GM12878 (cell line): ENCODE data around the gene BBS12. TPM values are rescaled to one million over a fixed set of nuclear protein-coding genes. Genes with fewer than 3 reads are reported as not detected.

Experiments used
- ATAC-seq: fragments of 200-7000 bp; cut with Tn5 transposase; 3 replicates; pipeline ENCODE4 v1.9.1; 2020; ENCODE audit warnings: mild to moderate bottlenecking, moderate library complexity
- BruUV-seq: library from RNA; stranded (reverse); fragments of 400-500 nt; replicated peaks from 2 replicates; lab custom pipeline; 2021; lab: Mats Ljungman, UMichigan
- CTCF ChIA-PET: fragments of 300-600 bp; sonication (Branson Sonifier 250); formaldehyde crosslinking; extraction: SDS; loops from one replicate; lab custom pipeline; 2021; ENCODE audit warnings: inconsistent platforms; lab: Yijun Ruan, JAX
- POLR2A ChIA-PET: fragments of 350-600 bp; formaldehyde crosslinking; extraction: SDS; loops from one replicate; lab custom pipeline; 2021; ENCODE audit warnings: inconsistent platforms; lab: Charles Lee
- RAD21 ChIA-PET: fragments of 300-600 bp; sonication (Branson Sonifier 250); formaldehyde crosslinking; loops from one replicate; lab custom pipeline; 2023; ENCODE audit warnings: antibody characterized with exemption; ENCODE audit not compliant: unreplicated experiment; lab: Charles Lee
- SMC1A ChIA-PET: fragments of 300-600 bp; sonication (Branson Sonifier 250); formaldehyde crosslinking; loops from one replicate; lab custom pipeline; 2023; ENCODE audit not compliant: unreplicated experiment, uncharacterized antibody; lab: Charles Lee
- DNase-seq: peaks from one replicate; pipeline ENCODE4 v3.0.0-alpha.2; 2011; ENCODE audit warnings: low read depth, low spot score
- FAIRE-seq: peaks from 3 replicates; lab custom pipeline; 2011; peaks lifted over from hg19 to GRCh38; lab: Jason Lieb, UNC
- H2AFZ ChIP-seq: 2 replicates; pipeline ENCODE4 v1.6.0; 2011; ENCODE audit warnings: low read depth, low read length, control low read depth; ENCODE audit not compliant: control insufficient read depth
- H3K27ac ChIP-seq: 2 replicates; pipeline ENCODE4 v1.5.1; 2011; ENCODE audit warnings: control low read depth; ENCODE audit not compliant: control insufficient read depth, insufficient read depth
- H3K27me3 ChIP-seq, 2 experiments: replicated peaks in 1 of 2; 2 replicates each; pipeline versions ENCODE4 v1.6.0 to v1.6.1; 2011; ENCODE audit warnings: low read length in 1 of 2; ENCODE audit not compliant: control insufficient read depth in 2 of 2, insufficient read depth in 2 of 2
- H3K36me3 ChIP-seq, 2 experiments: 2 replicates each; pipeline ENCODE4 v1.5.1; 2011; ENCODE audit warnings: low read length in 1 of 2; ENCODE audit not compliant: control insufficient read depth in 2 of 2, insufficient read depth in 2 of 2
- H3K4me1 ChIP-seq: 2 replicates; pipeline ENCODE4 v1.6.1; 2011; ENCODE audit warnings: mild to moderate bottlenecking, low read length, moderate library complexity, mixed read lengths; ENCODE audit not compliant: control insufficient read depth, insufficient read depth
- H3K4me2 ChIP-seq: 2 replicates; pipeline ENCODE4 v1.6.0; 2011; ENCODE audit warnings: control low read depth; ENCODE audit not compliant: control insufficient read depth, insufficient read depth
- H3K4me3 ChIP-seq: fragments of 200-600 bp; sonication (generic); 2 replicates; pipeline ENCODE4 v1.5.1; 2016
- H3K79me2 ChIP-seq: 2 replicates; pipeline ENCODE4 v1.6.0; 2011; ENCODE audit warnings: low read length; ENCODE audit not compliant: control insufficient read depth, insufficient read depth
- H3K9ac ChIP-seq: 2 replicates; pipeline ENCODE4 v1.8.0; 2011; ENCODE audit warnings: low read length, control low read depth, mixed read lengths; ENCODE audit not compliant: control insufficient read depth, insufficient read depth
- H3K9me3 ChIP-seq: replicated peaks from 3 replicates; pipeline ENCODE4 v1.5.1; 2011; ENCODE audit warnings: mild to moderate bottlenecking, low read length; ENCODE audit not compliant: control insufficient read depth, insufficient read depth
- H4K20me1 ChIP-seq: 2 replicates; pipeline ENCODE4 v1.6.0; 2011; ENCODE audit not compliant: control insufficient read depth, insufficient read depth
- HDAC2 ChIP-seq: fragments of 200-600 bp; sonication (generic); IDR thresholded peaks from 2 replicates; pipeline ENCODE4 v1.6.1; 2017
- NFIC ChIP-seq: IDR thresholded peaks from 2 replicates; pipeline ENCODE4 v1.6.1; 2012; ENCODE audit warnings: low read depth, mild to moderate bottlenecking, inconsistent platforms, low read length, moderate library complexity
- NFXL1 ChIP-seq: fragments of 450-650 bp; IDR thresholded peaks from 2 replicates; pipeline ENCODE4 v1.6.1; 2017; ENCODE audit warnings: antibody characterized with exemption, mild to moderate bottlenecking, borderline replicate concordance
- RELB ChIP-seq: fragments of 450-650 bp; IDR thresholded peaks from 2 replicates; pipeline ENCODE4 v1.6.1; 2017; ENCODE audit warnings: low read depth, mild to moderate bottlenecking, moderate library complexity
- in situ Hi-C: fragments of 300-500 bp; cut with MboI; formaldehyde crosslinking; loops from 9 replicates; pipeline ENCODE4 v1.14.3; 2018; ENCODE audit warnings: mixed read lengths
- intact Hi-C: fragments of 100-400 bp; cut with micrococcal nuclease; formaldehyde crosslinking; loops from one replicate; pipeline ENCODE4 v1.14.2; 2022; ENCODE audit not compliant: unreplicated experiment
- polyA plus RNA-seq, 11 experiments: library from polyadenylated mRNA; depleted of rRNA in 4 of 11; unstranded in 6 of 11; stranded (reverse) in 5 of 11; fragments of >200 nt; fragmentation: Nextera tagmentation in 4 of 11; fragmentation: Illumina TruSeq in 1 of 11; extraction: Ambion mirVana in 4 of 11; extraction: Trizol in 1 of 11; gene quantifications; 1 replicate in 1 of 11; 2 replicates in 10 of 11; pipeline versions ENCODE4 v1.2.1 to v1.2.3, GENCODE V29; 2011 to 2016; ENCODE audit warnings: inconsistent platforms in 2 of 11, missing spikeins in 2 of 11, low read depth in 1 of 11
- total RNA-seq, 4 experiments: library from RNA; depleted of rRNA in 3 of 4; stranded (reverse); fragments of >200 nt in 3 of 4; fragmentation: Illumina TruSeq in 1 of 4; extraction: Trizol in 1 of 4; gene quantifications; 2 replicates each; pipeline versions ENCODE4 v1.2.1 to v1.2.3, GENCODE V29; 2013 to 2021

Gene BBS12
- total and polyA plus RNA-seq, 10 of the 15 experiments (the other 5 are each of a cell fraction or from before 2014, with no cell fraction given), result 0.15 to 0.63 (median 0.42) TPM

DNA sequence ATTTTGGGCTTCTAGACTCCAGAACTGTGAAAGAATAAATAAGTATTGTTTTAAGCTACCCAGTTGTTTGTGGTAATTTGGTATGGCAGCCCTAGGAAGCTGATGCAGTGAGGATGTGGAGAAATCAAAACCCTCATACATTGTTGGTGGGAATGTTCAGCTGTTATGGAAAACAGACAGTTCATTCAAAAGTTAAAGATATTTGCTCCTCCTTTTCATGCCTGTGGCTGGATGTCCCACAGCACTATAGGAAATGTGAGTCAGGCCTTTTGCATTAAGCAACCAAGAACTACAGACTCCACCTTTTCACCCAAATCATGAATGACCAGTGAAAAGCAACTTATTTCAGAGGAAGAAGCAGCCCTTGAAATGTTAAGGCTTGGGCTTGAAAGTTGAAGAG lies 6.7 kb downstream of the BBS12 start:
- Histone ChIP-seq H4K20me1 (no peaks in the 10 kb centered on the region), H3K27me3 (no peaks in the 10 kb centered on the region), H3K9ac (no peak overlapping the region), H2AFZ (no peak overlapping the region), H3K79me2 (no peaks in the 10 kb centered on the region), H3K27ac (no peak overlapping the region), H3K4me3 (no peak overlapping the region), H3K4me1 (no peaks in the 10 kb centered on the region), H3K9me3 (no peaks in the 10 kb centered on the region), H3K36me3 (no peaks in the 10 kb centered on the region), H3K4me2 (no peak overlapping the region)
- ATAC-seq (no peak), DNase-seq (no peak), FAIRE-seq (no peak)
- intact Hi-C loops (no loop called here), in situ Hi-C loops (no loop called here)
- ChIA-PET POLR2A (no interaction called here), CTCF (interaction anchor here (1.1 to 1.2 kb wide), 2 partner anchors 19 to 176 kb away, joined by 3 to 5 read pairs; no protein-coding TSS in a partner anchor), SMC1A (no interaction called here), RAD21 (no interaction called here)
- TF ChIP-seq HDAC2 (no peak), RELB (no peak), NFXL1 (no peak), NFIC (no peak)
- BruUV-seq, result no TSS peak
